ENCODE results near the gene SHLD1.

Gene SHLD1

DNA sequence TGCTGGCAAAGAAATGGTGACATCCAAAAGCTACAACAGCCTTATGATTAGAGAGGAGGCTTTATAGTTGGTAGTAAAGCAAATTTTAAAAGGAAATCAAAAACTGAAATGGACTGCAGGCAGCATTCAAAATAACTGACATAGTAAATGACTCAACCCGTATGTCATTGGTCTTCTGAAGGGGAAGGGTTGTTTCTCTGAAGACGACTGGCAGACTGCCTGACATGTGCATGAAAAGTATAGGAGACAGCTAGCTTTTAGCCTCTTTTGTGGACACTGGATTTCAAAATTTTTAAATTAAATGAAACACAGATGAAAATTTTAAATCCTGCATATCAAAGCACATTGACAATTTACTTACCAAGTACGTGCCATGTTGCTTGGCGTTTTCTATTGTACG, 109.4 kb downstream of the SHLD1 start:
- H3K27me3 ChIP-seq (ENCODE audit: low read length), result no peaks in the 10 kb centered on the region
- no peak overlapping the region for H3K4me2 ChIP-seq (ENCODE audit: low read depth, low read length, poor library complexity, severe bottlenecking)
- H2AFZ ChIP-seq (ENCODE audit: low read depth, low read length, severe bottlenecking), result no peak overlapping the region
- no peaks in the 10 kb centered on the region for H4K20me1 ChIP-seq (ENCODE audit: low read depth, low read length)
- H3K9ac ChIP-seq (ENCODE audit: low read length), result no peak overlapping the region
- H3K79me2 ChIP-seq (ENCODE audit: insufficient read depth, low read length), result no peaks in the 10 kb centered on the region
- H3F3A ChIP-seq (ENCODE audit: insufficient read depth), result no peaks in the 10 kb centered on the region
- no peaks in the 10 kb centered on the region for H3K36me3 ChIP-seq (ENCODE audit: low read length)
- no peak overlapping the region for H3K27ac ChIP-seq (ENCODE audit: low read depth, low read length)
- H3K9me3 ChIP-seq (ENCODE audit: insufficient read depth, low read length), result no peaks in the 10 kb centered on the region
- H3K9me2 ChIP-seq (replicated peaks; ENCODE audit: insufficient read depth, low read length), result no peaks in the 10 kb centered on the region
- no peak overlapping the region for H3K4me3 ChIP-seq (ENCODE audit: insufficient read depth, low read length, poor library complexity, severe bottlenecking)
- TF ChIP-seq EZH2phosphoT487 (conservative IDR thresholded peaks at IDR 0.05; ENCODE audit: low read length), result no peak
- TF ChIP-seq, protein P1, sequence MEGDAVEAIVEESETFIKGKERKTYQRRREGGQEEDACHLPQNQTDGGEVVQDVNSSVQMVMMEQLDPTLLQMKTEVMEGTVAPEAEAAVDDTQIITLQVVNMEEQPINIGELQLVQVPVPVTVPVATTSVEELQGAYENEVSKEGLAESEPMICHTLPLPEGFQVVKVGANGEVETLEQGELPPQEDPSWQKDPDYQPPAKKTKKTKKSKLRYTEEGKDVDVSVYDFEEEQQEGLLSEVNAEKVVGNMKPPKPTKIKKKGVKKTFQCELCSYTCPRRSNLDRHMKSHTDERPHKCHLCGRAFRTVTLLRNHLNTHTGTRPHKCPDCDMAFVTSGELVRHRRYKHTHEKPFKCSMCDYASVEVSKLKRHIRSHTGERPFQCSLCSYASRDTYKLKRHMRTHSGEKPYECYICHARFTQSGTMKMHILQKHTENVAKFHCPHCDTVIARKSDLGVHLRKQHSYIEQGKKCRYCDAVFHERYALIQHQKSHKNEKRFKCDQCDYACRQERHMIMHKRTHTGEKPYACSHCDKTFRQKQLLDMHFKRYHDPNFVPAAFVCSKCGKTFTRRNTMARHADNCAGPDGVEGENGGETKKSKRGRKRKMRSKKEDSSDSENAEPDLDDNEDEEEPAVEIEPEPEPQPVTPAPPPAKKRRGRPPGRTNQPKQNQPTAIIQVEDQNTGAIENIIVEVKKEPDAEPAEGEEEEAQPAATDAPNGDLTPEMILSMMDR (IDR thresholded peaks at IDR 0.05; ENCODE audit: insufficient read depth, low read length, poor library complexity, severe bottlenecking), result no peak

DNA sequence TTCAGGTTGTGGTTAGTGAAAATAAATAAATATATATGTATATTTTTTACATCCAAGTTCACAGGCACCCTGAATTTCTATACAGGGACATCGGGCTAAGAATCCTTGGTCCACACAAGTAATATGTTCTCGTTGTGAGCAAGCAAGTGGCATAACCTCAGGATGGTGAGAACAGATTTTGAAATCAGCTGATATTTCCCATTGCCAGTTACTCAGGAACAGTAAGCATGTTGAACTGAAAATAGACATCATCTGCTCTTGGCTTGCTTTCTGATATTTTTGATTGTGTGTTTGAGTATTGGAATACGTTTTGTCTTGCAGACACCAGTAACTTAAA, 112.5 kb downstream of the SHLD1 start:
- H3K4me2 ChIP-seq (ENCODE audit: low read depth, low read length, poor library complexity, severe bottlenecking), result no peak overlapping the region
- no peaks in the 10 kb centered on the region for H3K27me3 ChIP-seq (ENCODE audit: low read length)
- H3K9ac ChIP-seq (ENCODE audit: low read length), result no peak overlapping the region
- H3K9me2 ChIP-seq (replicated peaks; ENCODE audit: insufficient read depth, low read length), result no peaks in the 10 kb centered on the region
- no peak overlapping the region for H3K4me3 ChIP-seq (ENCODE audit: insufficient read depth, low read length, poor library complexity, severe bottlenecking)
- H2AFZ ChIP-seq (ENCODE audit: low read depth, low read length, severe bottlenecking), result no peak overlapping the region
- H3K27ac ChIP-seq (ENCODE audit: low read depth, low read length), result no peak overlapping the region
- H3K36me3 ChIP-seq (ENCODE audit: low read length), result no peaks in the 10 kb centered on the region
- no peaks in the 10 kb centered on the region for H3K9me3 ChIP-seq (ENCODE audit: insufficient read depth, low read length)
- no peaks in the 10 kb centered on the region for H3F3A ChIP-seq (ENCODE audit: insufficient read depth)
- no peaks in the 10 kb centered on the region for H4K20me1 ChIP-seq (ENCODE audit: low read depth, low read length)
- TF ChIP-seq EZH2phosphoT487 (conservative IDR thresholded peaks at IDR 0.05; ENCODE audit: low read length), result no peak
- TF ChIP-seq, protein P1 (IDR thresholded peaks at IDR 0.05; ENCODE audit: insufficient read depth, low read length, poor library complexity, severe bottlenecking), result no peak
- H3K79me2 ChIP-seq (ENCODE audit: insufficient read depth, low read length), result no peaks in the 10 kb centered on the region

DNA sequence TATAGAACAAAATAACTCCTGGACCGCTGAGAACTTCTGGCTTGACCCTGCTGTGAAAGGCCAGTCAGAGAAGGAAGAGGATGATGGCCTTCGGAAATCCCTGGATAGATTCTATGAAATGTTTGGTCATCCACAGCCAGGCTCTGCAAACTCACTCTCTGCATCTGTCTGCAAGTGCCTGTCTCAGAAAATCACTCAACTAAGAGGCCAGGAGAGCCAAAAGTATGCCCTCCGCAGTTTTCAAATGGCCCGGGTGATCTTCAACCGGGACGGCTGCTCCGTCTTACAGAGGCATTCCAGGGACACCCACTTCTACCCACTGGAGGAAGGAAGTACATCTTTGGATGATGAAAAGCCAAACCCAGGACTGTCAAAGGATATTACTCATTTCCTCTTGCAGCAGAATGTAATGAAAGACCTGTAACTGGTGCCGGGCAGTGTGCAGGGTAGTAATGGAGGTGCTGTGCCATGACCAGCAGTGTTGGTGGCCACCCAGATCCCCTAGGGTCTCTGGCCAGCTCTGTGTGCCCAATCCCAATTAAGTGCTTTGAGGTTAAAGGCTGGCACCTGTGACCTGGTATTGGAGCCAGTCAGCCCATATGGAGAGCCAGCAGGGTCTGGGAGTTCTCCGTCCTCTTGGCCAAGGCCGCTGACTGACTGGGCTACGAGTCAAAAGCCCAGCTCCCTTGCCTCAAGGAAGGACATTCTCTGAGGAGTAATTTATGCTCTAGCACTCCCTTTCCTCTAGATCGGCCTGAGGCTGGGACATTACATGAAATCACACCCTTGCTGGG, 113.0 kb downstream of the SHLD1 start:
- no peak for TF ChIP-seq EZH2phosphoT487 (conservative IDR thresholded peaks at IDR 0.05; ENCODE audit: low read length)
- TF ChIP-seq, protein P1 (IDR thresholded peaks at IDR 0.05; ENCODE audit: insufficient read depth, low read length, poor library complexity, severe bottlenecking), result no peak
- H4K20me1 ChIP-seq (ENCODE audit: low read depth, low read length), result no peaks in the 10 kb centered on the region
- no peaks in the 10 kb centered on the region for H3K9me3 ChIP-seq (ENCODE audit: insufficient read depth, low read length)
- H3K4me3 ChIP-seq (ENCODE audit: insufficient read depth, low read length, poor library complexity, severe bottlenecking), result no peak overlapping the region
- no peak overlapping the region for H3K27ac ChIP-seq (ENCODE audit: low read depth, low read length)
- no peaks in the 10 kb centered on the region for H3K9me2 ChIP-seq (replicated peaks; ENCODE audit: insufficient read depth, low read length)
- no peaks in the 10 kb centered on the region for H3F3A ChIP-seq (ENCODE audit: insufficient read depth)
- H3K79me2 ChIP-seq (ENCODE audit: insufficient read depth, low read length), result no peaks in the 10 kb centered on the region
- no peaks in the 10 kb centered on the region for H3K36me3 ChIP-seq (ENCODE audit: low read length)
- no peak overlapping the region for H3K4me2 ChIP-seq (ENCODE audit: low read depth, low read length, poor library complexity, severe bottlenecking)
- H3K9ac ChIP-seq (ENCODE audit: low read length), result no peak overlapping the region
- no peaks in the 10 kb centered on the region for H3K27me3 ChIP-seq (ENCODE audit: low read length)
- no peak overlapping the region for H2AFZ ChIP-seq (ENCODE audit: low read depth, low read length, severe bottlenecking)
